ENCODE data around the gene ACOT9. TPM values are rescaled to one million over a fixed set of nuclear protein-coding genes. Genes with fewer than 3 reads are reported as not detected.
"Not testable (repeated sequence)": the region's sequence is repeated elsewhere in the genome, so short reads cannot be mapped to it uniquely, and the experiment has no call there.

ACOT9 gene
- total and polyA plus RNA-seq, 8 donors, result 39.8 to 52.3 (median 43.9) TPM

DNA sequence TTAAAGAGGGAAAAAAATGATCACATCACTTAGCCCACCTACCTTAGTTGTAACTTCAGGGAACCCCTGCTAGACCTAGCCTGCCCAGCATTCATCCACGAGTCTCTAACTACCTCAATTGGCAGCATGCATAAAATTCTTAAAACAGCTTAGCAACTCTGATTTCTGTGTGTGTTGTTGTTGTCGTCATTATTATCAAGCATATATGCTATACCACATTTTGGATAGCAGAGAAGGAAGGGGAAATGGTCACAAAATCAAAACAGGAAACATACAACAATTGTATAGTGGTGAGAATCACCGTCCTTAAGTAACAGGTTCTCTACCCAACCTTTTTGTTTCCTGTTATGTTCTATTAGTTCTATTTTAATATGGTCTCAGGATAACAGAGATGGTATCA is 2.7 kb upstream of the ACOT9 start:
- TF ChIP-seq, protein P1, sequence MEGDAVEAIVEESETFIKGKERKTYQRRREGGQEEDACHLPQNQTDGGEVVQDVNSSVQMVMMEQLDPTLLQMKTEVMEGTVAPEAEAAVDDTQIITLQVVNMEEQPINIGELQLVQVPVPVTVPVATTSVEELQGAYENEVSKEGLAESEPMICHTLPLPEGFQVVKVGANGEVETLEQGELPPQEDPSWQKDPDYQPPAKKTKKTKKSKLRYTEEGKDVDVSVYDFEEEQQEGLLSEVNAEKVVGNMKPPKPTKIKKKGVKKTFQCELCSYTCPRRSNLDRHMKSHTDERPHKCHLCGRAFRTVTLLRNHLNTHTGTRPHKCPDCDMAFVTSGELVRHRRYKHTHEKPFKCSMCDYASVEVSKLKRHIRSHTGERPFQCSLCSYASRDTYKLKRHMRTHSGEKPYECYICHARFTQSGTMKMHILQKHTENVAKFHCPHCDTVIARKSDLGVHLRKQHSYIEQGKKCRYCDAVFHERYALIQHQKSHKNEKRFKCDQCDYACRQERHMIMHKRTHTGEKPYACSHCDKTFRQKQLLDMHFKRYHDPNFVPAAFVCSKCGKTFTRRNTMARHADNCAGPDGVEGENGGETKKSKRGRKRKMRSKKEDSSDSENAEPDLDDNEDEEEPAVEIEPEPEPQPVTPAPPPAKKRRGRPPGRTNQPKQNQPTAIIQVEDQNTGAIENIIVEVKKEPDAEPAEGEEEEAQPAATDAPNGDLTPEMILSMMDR (IDR thresholded peaks at IDR 0.05), result no peak
- Histone ChIP-seq H3K36me3 (no peaks in the 10 kb centered on the region), H3K9me3 (no peaks in the 10 kb centered on the region), H3K27me3 (no peaks in the 10 kb centered on the region), H3K27ac (no peak overlapping the region), H3K4me1 (peaks cover 2 to 9% of the 10 kb centered on the region in 2 donors), H3K4me3 (no peak overlapping the region)
- no peak for ATAC-seq
- intact Hi-C loops (cut with DNase I), result no loop called here
- no peak for DNase-seq

GRCh38 chrX:23743623-23743971 is 521 bp upstream of the ACOT9 start:
- intact Hi-C loops (cut with DNase I); H3K4me1 ChIP-seq: not testable (repeated sequence)

DNA sequence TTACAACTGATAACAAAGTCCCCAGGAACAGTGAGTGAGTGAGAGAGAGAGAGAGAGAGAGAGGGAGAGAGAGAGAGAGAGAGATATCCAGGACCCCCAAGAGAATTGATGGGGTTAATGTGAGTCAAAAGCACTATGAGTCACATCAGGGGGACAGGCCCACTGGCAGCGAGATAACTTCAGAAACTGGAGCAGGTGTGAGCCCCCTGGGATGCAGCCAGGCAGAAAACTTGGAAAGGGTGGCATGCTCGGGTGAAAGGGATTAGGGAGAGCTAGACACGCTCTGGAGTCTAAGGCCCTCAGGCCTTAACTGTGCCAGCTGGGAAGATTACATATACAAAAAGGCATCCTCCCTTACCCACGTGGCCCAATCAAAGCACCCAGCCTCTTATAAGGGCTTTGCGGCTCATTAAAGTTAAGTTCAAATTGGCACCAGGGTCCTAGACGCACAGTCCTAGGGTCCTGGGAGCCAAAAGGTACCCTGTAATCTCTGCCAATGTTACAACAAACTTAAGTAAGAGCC is 841 bp downstream of the ACOT9 start:
- H3K27me3 ChIP-seq, result no peaks in the 10 kb centered on the region
- no peaks in the 10 kb centered on the region for H3K9me3 ChIP-seq
- peak overlapping the region; percentile 59 to 69 for H3K4me3 ChIP-seq
- peak overlapping the region; percentile 89 to 95 for H3K27ac ChIP-seq
- H3K36me3 ChIP-seq, result no peaks in the 10 kb centered on the region
- TF ChIP-seq, protein P1 (IDR thresholded peaks at IDR 0.05), result no peak
- DNase-seq (peak in 2 of 4 donors; percentile 43 to 60), ATAC-seq (peak; percentile 75)
- peaks cover 2 to 9% of the 10 kb centered on the region in 2 donors for H3K4me1 ChIP-seq
- intact Hi-C loops (cut with DNase I), result no loop called here

More at GRCh38 chrX:23743623-23743971, 521 bp upstream of the ACOT9 start:
- not testable (repeated sequence) for DNase-seq, H3K36me3 ChIP-seq, H3K9me3 ChIP-seq, H3K27me3 ChIP-seq, ATAC-seq
- peak overlapping the region; percentile 89 to 95 for H3K27ac ChIP-seq
- H3K4me3 ChIP-seq, result peak overlapping the region in 1 of 2 donors; percentile 69

DNA sequence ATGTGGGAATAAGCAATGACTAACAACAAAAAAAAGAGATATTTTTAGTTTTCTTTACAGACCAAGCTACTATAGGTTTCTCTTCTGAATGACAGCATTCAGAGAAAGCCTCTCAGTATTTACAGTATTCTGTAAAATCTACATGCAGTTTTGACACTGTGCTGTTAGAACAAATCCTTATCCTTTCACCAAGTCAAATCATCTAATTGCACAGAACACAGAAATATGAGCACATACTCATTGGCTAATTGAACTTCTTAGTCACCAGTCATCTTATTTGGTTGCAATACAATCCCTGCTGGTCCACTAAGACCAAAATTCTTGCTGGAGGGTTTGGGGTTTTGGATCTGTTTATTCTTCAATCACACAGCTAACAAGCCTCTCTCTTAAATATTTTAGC is 5.7 kb downstream of the ACOT9 start:
- H3K27me3 ChIP-seq, result peaks cover 0 to 6% of the 10 kb centered on the region in 2 donors
- no peak for DNase-seq
- H3K4me1 ChIP-seq, result peaks cover 2 to 12% of the 10 kb centered on the region in 2 donors
- TF ChIP-seq, protein P1 (IDR thresholded peaks at IDR 0.05), result no peak
- intact Hi-C loops (cut with DNase I), result no loop called here
- no peaks in the 10 kb centered on the region for H3K9me3 ChIP-seq
- H3K4me3 ChIP-seq, result no peak overlapping the region
- H3K27ac ChIP-seq, result no peak overlapping the region
- H3K36me3 ChIP-seq, result no peaks in the 10 kb centered on the region
- ATAC-seq, result no peak

DNA sequence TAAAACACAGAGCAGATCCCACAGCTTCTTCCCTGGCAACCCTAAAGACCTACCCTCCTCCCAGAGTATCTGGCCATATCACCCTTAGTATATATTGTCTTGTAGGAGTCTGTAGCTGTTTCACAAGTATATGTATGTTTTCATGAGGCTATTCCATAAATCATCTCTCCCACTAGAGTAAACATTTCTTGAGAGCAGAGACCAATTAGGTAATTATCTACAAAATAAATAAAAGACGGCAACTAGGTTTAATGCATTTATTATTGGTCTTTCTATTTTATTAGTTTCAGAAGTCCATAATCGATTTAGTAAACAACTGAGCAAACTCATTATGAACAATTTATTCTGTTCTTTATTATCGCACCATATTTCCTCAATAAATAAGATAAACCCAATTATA is 7.0 kb downstream of the ACOT9 start:
- peaks cover 0 to 6% of the 10 kb centered on the region in 2 donors for H3K36me3 ChIP-seq
- peaks cover 0 to 6% of the 10 kb centered on the region in 2 donors for H3K27me3 ChIP-seq
- no peak for DNase-seq
- TF ChIP-seq, protein P1 (IDR thresholded peaks at IDR 0.05), result no peak
- no peak overlapping the region for H3K4me3 ChIP-seq
- no peak overlapping the region for H3K27ac ChIP-seq
- peaks cover 0 to 3% of the 10 kb centered on the region in 2 donors for H3K4me1 ChIP-seq
- no peaks in the 10 kb centered on the region for H3K9me3 ChIP-seq
- ATAC-seq, result no peak
- intact Hi-C loops (cut with DNase I), result no loop called here

GRCh38 chrX:23732704-23733103 is 10.4 kb downstream of the ACOT9 start:
- peaks cover 0 to 3% of the 10 kb centered on the region in 2 donors for H3K4me1 ChIP-seq
- TF ChIP-seq, protein P1 (IDR thresholded peaks at IDR 0.05), result no peak

More at GRCh38 chrX:23732704-23733103, 10.4 kb downstream of the ACOT9 start:
- Histone ChIP-seq H3K4me3 (no peak overlapping the region), H3K9me3 (no peaks in the 10 kb centered on the region), H3K36me3 (peaks cover 0 to 23% of the 10 kb centered on the region in 2 donors), H3K27me3 (peaks cover 0 to 6% of the 10 kb centered on the region in 2 donors), H3K27ac (peak overlapping the region in 1 of 2 donors; percentile 55)
- intact Hi-C loops (cut with DNase I), result no loop called here
- DNase-seq (no peak), ATAC-seq (no peak)
